Mesothelial cell of epicardium (in vitro differentiated cells): Measurements from ENCODE around the gene TES. TPM values are rescaled to one million over a fixed set of nuclear protein-coding genes. Genes with fewer than 3 reads are reported as not detected.

Experiments used
- DNase-seq, 2 experiments: peaks; one replicate each; pipeline ENCODE4 v3.0.0; 2021; ENCODE audit warnings: low spot score in 2 of 2; ENCODE audit not compliant: unreplicated experiment in 2 of 2
- H3K27ac Mint-ChIP-seq: 2 replicates; pipeline ENCODE4 v1.8.0; 2021; ENCODE audit warnings: mixed read lengths
- H3K27me3 Mint-ChIP-seq: 2 replicates; pipeline ENCODE4 v1.8.0; 2021; ENCODE audit warnings: low read depth, mixed read lengths
- H3K36me3 Mint-ChIP-seq: 2 replicates; pipeline ENCODE4 v1.8.0; 2021; ENCODE audit warnings: mixed read lengths
- H3K4me1 Mint-ChIP-seq: 2 replicates; pipeline ENCODE4 v1.8.0; 2021; ENCODE audit warnings: mixed read lengths
- H3K4me3 Mint-ChIP-seq: 2 replicates; pipeline ENCODE4 v1.8.0; 2021; ENCODE audit warnings: mild to moderate bottlenecking, moderate library complexity, mixed read lengths
- H3K9me3 Mint-ChIP-seq: 2 replicates; pipeline ENCODE4 v1.8.0; 2021; ENCODE audit warnings: mixed read lengths
- CTCF ChIP-seq: fragments of 200-600 bp; sonication (generic); IDR thresholded peaks from one replicate; pipeline ENCODE4 v1.5.0; 2021; ENCODE audit warnings: antibody characterized with exemption; ENCODE audit not compliant: unreplicated experiment
- total RNA-seq: library from RNA; stranded (reverse); gene quantifications from 3 replicates; pipeline ENCODE4 v1.2.1, GENCODE V29; 2021

Gene TES
- total RNA-seq, 1 donor from 2014 or later, result 131 TPM

- H3K4me1 Mint-ChIP-seq, result peaks cover 56% of the 10 kb centered on the region
- no peak overlapping the region for H3K4me3 Mint-ChIP-seq
- H3K27ac Mint-ChIP-seq, result peak overlapping the region; percentile 7
- DNase-seq, result no peak
- no peak for TF ChIP-seq CTCF
- no peaks in the 10 kb centered on the region for H3K27me3 Mint-ChIP-seq
- H3K36me3 Mint-ChIP-seq, result peaks cover 2% of the 10 kb centered on the region
- no peaks in the 10 kb centered on the region for H3K9me3 Mint-ChIP-seq
Measured at GRCh38 chr7:116229366-116229765, 19.0 kb downstream of the TES start.

GRCh38 chr7:116230191-116231005 lies 20.1 kb downstream of the TES start:
- peaks cover 51% of the 10 kb centered on the region for H3K4me1 Mint-ChIP-seq
- no peak for DNase-seq
- peak overlapping the region; percentile 48 for H3K27ac Mint-ChIP-seq
- H3K4me3 Mint-ChIP-seq, result no peak overlapping the region
- H3K36me3 Mint-ChIP-seq, result peaks cover 2% of the 10 kb centered on the region
- H3K9me3 Mint-ChIP-seq, result no peaks in the 10 kb centered on the region
- no peaks in the 10 kb centered on the region for H3K27me3 Mint-ChIP-seq
- no peak for TF ChIP-seq CTCF

DNA sequence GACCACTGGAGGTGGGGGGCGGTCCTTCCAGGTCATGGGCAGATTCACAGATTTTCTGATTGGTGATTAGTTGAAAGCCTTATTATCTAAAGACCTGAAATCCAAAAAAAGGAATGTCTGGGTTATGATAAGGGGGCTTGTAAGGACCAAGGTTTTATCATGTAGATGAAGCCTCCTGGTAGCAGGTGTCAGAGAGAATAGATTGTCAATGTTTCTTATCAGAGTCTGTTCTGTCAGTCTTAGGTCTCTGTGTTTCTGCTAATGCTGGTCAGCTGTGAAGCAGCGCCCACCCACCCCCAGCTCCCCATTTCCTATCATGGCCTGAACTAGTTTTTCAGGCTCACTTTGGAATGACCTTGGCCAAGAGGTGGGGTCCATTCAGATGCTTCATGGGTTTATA lies 21.2 kb downstream of the TES start:
- peaks cover 2% of the 10 kb centered on the region for H3K36me3 Mint-ChIP-seq
- H3K27ac Mint-ChIP-seq, result peak overlapping the region; percentile 71
- no peak for DNase-seq
- peaks cover 51% of the 10 kb centered on the region for H3K4me1 Mint-ChIP-seq
- H3K4me3 Mint-ChIP-seq, result no peak overlapping the region
- no peaks in the 10 kb centered on the region for H3K27me3 Mint-ChIP-seq
- H3K9me3 Mint-ChIP-seq, result no peaks in the 10 kb centered on the region
- no peak for TF ChIP-seq CTCF

GRCh38 chr7:116231949-116232348 lies 21.6 kb downstream of the TES start:
- no peak for DNase-seq

DNA sequence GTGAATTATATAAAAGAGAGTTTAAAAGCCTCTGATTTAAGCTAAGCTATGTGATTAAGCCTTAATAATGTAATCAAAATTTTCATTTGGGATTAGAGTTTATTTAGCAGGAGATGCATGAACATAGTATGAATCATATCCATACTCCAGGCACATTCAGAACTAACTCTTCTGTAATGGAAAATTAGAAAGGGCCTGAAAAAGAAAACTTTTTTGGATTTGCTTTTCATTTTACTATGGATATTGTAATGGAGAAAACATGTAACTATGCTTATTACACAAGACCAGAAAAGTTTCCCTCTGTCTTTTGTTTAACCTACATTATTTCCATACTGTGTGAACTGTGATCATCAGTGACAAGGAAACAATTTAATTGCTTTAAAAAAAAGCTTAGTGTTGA lies 22.0 kb downstream of the TES start:
- TF ChIP-seq CTCF, result no peak
- DNase-seq, result no peak
- Mint-ChIP-seq H3K4me3 (no peak overlapping the region), H3K27ac (peak overlapping the region; percentile 71), H3K27me3 (no peaks in the 10 kb centered on the region), H3K9me3 (no peaks in the 10 kb centered on the region), H3K4me1 (peaks cover 51% of the 10 kb centered on the region), H3K36me3 (peaks cover under 1% of the 10 kb centered on the region)

More at GRCh38 chr7:116231949-116232348, 21.6 kb downstream of the TES start:
- H3K27me3 Mint-ChIP-seq, result no peaks in the 10 kb centered on the region
- H3K4me3 Mint-ChIP-seq, result no peak overlapping the region
- H3K36me3 Mint-ChIP-seq, result no peaks in the 10 kb centered on the region
- peaks cover 53% of the 10 kb centered on the region for H3K4me1 Mint-ChIP-seq
- H3K27ac Mint-ChIP-seq, result peak overlapping the region; percentile 71
- no peak for TF ChIP-seq CTCF
- H3K9me3 Mint-ChIP-seq, result no peaks in the 10 kb centered on the region
